Choroid plexus epithelial cell (primary cell): ENCODE measurements around the gene GMEB1.
"Not testable (repeated sequence)": the region's sequence is repeated elsewhere in the genome, so short reads cannot be mapped to it uniquely, and the experiment has no call there.

Experiments
- DNase-seq: peaks from one replicate; pipeline ENCODE4 v3.0.0-alpha.2; 2010; ENCODE audit warnings: low read depth
- H3K4me3 ChIP-seq: 2 replicates; pipeline ENCODE4 v1.5.1; 2011; ENCODE audit warnings: low read depth, mild to moderate bottlenecking, control low read depth, low read length, moderate library complexity
- CTCF ChIP-seq: conservative IDR thresholded peaks from 2 replicates; pipeline ENCODE4 v1.5.1; 2011; ENCODE audit warnings: low read depth, mild to moderate bottlenecking, control low read depth, inconsistent platforms, low read length, moderate library complexity

The GMEB1 gene

GRCh38 chr1:28718586-28719331 lies 50.2 kb downstream of the GMEB1 start:
- DNase-seq, result peak; percentile 61
- no peak overlapping the region for H3K4me3 ChIP-seq
- TF ChIP-seq CTCF, result no peak

- H3K4me3 ChIP-seq, result no peak overlapping the region
- DNase-seq, result no peak
- no peak for TF ChIP-seq CTCF
Observed at GRCh38 chr1:28719332-28719619, 50.7 kb downstream of the GMEB1 start.

- no peak overlapping the region for H3K4me3 ChIP-seq
- no peak for DNase-seq
- TF ChIP-seq CTCF, result no peak
Observed at GRCh38 chr1:28720376-28720775, 51.8 kb downstream of the GMEB1 start.

GRCh38 chr1:28721927-28722326 lies 53.3 kb downstream of the GMEB1 start:
- DNase-seq, H3K4me3 ChIP-seq: not testable (repeated sequence)

- H3K4me3 ChIP-seq, DNase-seq: not testable (repeated sequence)
Observed at GRCh38 chr1:28725365-28725764, 56.8 kb downstream of the GMEB1 start.

GRCh38 chr1:28735961-28736449 lies 67.4 kb downstream of the GMEB1 start:
- no peak for DNase-seq
- peak overlapping the region; percentile 90 for H3K4me3 ChIP-seq
- TF ChIP-seq CTCF, result no peak

- peak; percentile 97 for DNase-seq
- TF ChIP-seq CTCF, result peak; percentile 87
- peak within 1 kb of the TSS; percentile 90 for H3K4me3 ChIP-seq
Observed at GRCh38 chr1:28736450-28737306, 68.1 kb downstream of the GMEB1 start, which contains the start of gene YTHDF2. Gene YTHDF2 (plus strand): TSS chr1:28736940. CDS start chr1:28737121, 181 bp downstream.
